Activated naive CD4-positive, alpha-beta T cell treated with anti-CD3 and anti-CD28 coated beads for 36 hours (primary cell): ENCODE results near the gene LYPD6B. TPM values are rescaled to one million over a fixed set of nuclear protein-coding genes. Genes with fewer than 3 reads are reported as not detected.

Source experiments
- CTCF ChIA-PET: fragments of 350-600 bp; sonication (Branson Sonifier 250); formaldehyde crosslinking; loops from one replicate; lab custom pipeline; 2021; ENCODE audit warnings: antibody characterized with exemption; lab: Charles Lee
- DNase-seq: peaks from one replicate; pipeline ENCODE4 v3.0.0-alpha.2; 2020
- H3K27ac Mint-ChIP-seq: one replicate; pipeline ENCODE4 v1.8.0; 2021; ENCODE audit warnings: mild to moderate bottlenecking, mixed read lengths
- H3K27me3 Mint-ChIP-seq: one replicate; pipeline ENCODE4 v1.8.0; 2021; ENCODE audit warnings: low read depth, mixed read lengths
- H3K36me3 Mint-ChIP-seq: one replicate; pipeline ENCODE4 v1.8.0; 2021; ENCODE audit warnings: low read depth, mixed read lengths
- H3K4me1 Mint-ChIP-seq: one replicate; pipeline ENCODE4 v1.8.0; 2021; ENCODE audit warnings: low read depth, mixed read lengths
- H3K4me3 Mint-ChIP-seq: one replicate; pipeline ENCODE4 v1.8.0; 2021; ENCODE audit warnings: mild to moderate bottlenecking, moderate library complexity, mixed read lengths
- H3K9me3 Mint-ChIP-seq: one replicate; pipeline ENCODE4 v1.8.0; 2021; ENCODE audit warnings: mixed read lengths
- intact Hi-C: fragments of 100-400 bp; cut with micrococcal nuclease; formaldehyde crosslinking; loops from one replicate; pipeline ENCODE4 v1.15.1; 2023
- total RNA-seq, 2 experiments: library from RNA; stranded (reverse); gene quantifications; one replicate each; pipeline ENCODE4 v1.2.3, GENCODE V29; 2021

The LYPD6B gene
- total RNA-seq, 2 experiments from 2014 or later = not detected

DNA sequence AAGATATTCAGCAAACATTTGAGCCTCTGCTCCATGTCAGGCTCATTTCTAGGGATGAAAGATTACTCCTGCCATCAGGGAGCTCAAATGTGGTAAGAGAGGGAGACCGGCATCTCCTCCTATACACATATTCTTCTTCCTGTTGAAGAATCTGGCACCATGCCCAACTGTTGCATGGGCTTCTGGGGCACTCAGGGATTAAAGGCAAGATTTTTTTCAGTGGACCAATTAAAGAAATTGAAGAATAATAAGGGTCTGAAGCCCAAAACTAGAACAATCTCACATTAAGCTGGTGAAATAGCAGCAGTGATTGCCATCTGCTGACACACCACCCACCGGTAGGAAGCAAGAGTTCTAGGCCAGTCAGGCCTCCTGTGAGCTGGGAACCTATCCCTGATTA, 146.5 kb downstream of the LYPD6B start:
- Mint-ChIP-seq H3K36me3 (no peaks in the 10 kb centered on the region), H3K27me3 (no peaks in the 10 kb centered on the region), H3K4me1 (no peaks in the 10 kb centered on the region), H3K4me3 (no peak overlapping the region), H3K9me3 (no peaks in the 10 kb centered on the region), H3K27ac (no peak overlapping the region)
- DNase-seq = no peak
- CTCF ChIA-PET = no interaction called here
- intact Hi-C loops = no loop called here

DNA sequence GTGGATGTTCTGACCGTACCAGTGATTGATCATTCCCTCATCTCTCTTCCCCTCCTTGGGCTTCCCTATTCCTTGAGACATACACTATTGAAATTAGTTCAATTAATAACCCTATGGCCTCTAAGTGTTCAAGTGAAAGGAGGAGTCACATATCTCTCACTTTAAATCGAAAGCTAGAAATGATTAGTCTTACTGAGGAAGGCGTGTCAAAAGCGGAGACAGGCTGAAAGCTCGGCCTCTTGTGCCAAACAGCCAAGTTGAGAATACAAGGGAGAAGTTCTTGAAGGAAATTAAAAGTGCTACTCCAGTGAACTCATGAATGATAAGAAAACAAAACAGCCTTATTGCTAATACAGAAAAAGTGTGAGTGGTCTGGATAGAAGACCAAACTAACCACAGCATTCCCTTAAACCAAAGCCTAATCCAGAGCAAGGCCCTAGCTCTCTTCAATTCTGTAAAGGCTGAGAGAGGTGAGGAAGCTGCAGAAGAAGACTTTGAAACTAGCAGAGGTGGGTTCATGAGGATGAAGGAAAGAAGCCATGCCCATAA, 147.5 kb downstream of the LYPD6B start:
- Mint-ChIP-seq H3K27me3 (no peaks in the 10 kb centered on the region), H3K4me3 (no peak overlapping the region), H3K27ac (no peak overlapping the region), H3K9me3 (no peaks in the 10 kb centered on the region), H3K4me1 (no peaks in the 10 kb centered on the region), H3K36me3 (no peaks in the 10 kb centered on the region)
- CTCF ChIA-PET = no interaction called here
- DNase-seq = no peak
- intact Hi-C loops = no loop called here

DNA sequence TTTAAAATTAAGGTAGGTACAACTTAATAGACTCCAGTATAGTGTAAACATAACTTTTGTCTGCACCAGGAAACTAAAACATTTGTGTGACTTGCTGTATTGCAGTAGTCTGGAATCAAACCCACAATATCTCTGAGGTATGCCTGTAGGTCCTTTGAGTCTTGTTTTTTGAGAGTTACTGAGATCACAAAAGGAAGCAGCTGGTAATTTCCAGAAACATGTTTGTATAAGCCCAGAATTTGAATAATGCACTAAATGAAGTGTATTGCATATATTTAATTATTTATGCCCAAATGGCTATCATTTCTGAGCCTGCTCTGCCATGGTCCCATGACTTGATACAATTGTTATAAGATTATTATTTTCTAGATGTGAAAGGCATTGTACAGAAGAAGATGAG, 148.6 kb downstream of the LYPD6B start:
- intact Hi-C loops = no loop called here
- H3K4me3 Mint-ChIP-seq = no peak overlapping the region
- H3K4me1 Mint-ChIP-seq = no peaks in the 10 kb centered on the region
- no peaks in the 10 kb centered on the region for H3K9me3 Mint-ChIP-seq
- H3K36me3 Mint-ChIP-seq = no peaks in the 10 kb centered on the region
- no peak for DNase-seq
- no peak overlapping the region for H3K27ac Mint-ChIP-seq
- H3K27me3 Mint-ChIP-seq = no peaks in the 10 kb centered on the region
- CTCF ChIA-PET = no interaction called here

- no peaks in the 10 kb centered on the region for H3K27me3 Mint-ChIP-seq
- CTCF ChIA-PET = interaction anchor here (1.0 kb wide), 1 partner anchor 171 kb away, joined by 3 read pairs; no protein-coding TSS in a partner anchor
- intact Hi-C loops = no loop called here
- H3K4me3 Mint-ChIP-seq = no peak overlapping the region
- DNase-seq = no peak
- no peak overlapping the region for H3K27ac Mint-ChIP-seq
- no peaks in the 10 kb centered on the region for H3K4me1 Mint-ChIP-seq
- no peaks in the 10 kb centered on the region for H3K36me3 Mint-ChIP-seq
- no peaks in the 10 kb centered on the region for H3K9me3 Mint-ChIP-seq
Observed at GRCh38 chr2:149188291-149188690, 149.8 kb downstream of the LYPD6B start.

DNA sequence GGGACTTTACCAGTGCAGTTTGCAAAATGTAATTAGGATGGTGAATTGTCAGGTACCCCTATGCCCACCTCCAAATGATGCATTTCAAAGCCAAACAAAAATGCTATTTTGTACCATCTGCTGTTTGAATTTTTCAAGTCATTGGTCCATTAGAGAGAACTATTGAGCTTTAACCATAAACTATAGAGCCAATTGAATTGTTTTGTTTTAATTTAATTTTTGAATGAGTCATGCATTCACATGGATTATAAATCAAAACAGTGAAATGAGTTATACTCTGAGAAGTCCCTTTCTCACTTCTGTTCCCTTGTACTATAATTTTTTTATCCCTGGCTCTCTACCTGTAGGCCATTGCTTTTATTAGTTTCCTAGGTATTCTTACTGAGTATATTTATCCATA, 151.3 kb downstream of the LYPD6B start:
- H3K36me3 Mint-ChIP-seq = no peaks in the 10 kb centered on the region
- H3K4me3 Mint-ChIP-seq = no peak overlapping the region
- H3K27ac Mint-ChIP-seq = no peak overlapping the region
- CTCF ChIA-PET = interaction anchor here (0.9 kb wide), 1 partner anchor 173 kb away, joined by 3 read pairs; no protein-coding TSS in a partner anchor
- DNase-seq = no peak
- intact Hi-C loops = no loop called here
- no peaks in the 10 kb centered on the region for H3K9me3 Mint-ChIP-seq
- no peaks in the 10 kb centered on the region for H3K4me1 Mint-ChIP-seq
- no peaks in the 10 kb centered on the region for H3K27me3 Mint-ChIP-seq

- Mint-ChIP-seq H3K9me3 (no peaks in the 10 kb centered on the region), H3K4me1 (no peaks in the 10 kb centered on the region), H3K4me3 (no peak overlapping the region), H3K36me3 (no peaks in the 10 kb centered on the region), H3K27ac (no peak overlapping the region), H3K27me3 (no peaks in the 10 kb centered on the region)
- CTCF ChIA-PET = no interaction called here
- intact Hi-C loops = no loop called here
- DNase-seq = no peak
Observed at GRCh38 chr2:149191915-149192314, 153.4 kb downstream of the LYPD6B start.

DNA sequence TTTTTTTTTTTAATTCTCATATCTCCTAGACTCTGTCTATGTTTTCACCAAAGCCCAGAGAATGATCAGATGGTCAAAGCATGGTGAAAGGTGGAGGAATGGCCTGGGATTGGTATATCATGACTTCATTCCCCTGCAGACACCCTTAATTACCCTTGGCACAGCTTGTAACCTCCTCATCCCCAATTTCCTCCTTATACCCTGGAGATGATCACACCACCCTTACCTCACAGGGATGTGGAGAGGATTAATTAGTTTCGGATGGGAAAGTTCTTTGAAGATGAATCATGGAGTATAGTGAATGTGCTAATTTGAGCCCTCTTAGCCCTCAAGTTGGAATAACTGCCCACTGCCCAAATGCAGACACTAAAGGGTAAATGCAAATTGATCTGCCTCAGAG, 153.9 kb downstream of the LYPD6B start:
- H3K27ac Mint-ChIP-seq = no peak overlapping the region
- DNase-seq = no peak
- intact Hi-C loops = no loop called here
- H3K4me1 Mint-ChIP-seq = no peaks in the 10 kb centered on the region
- H3K4me3 Mint-ChIP-seq = no peak overlapping the region
- no peaks in the 10 kb centered on the region for H3K36me3 Mint-ChIP-seq
- H3K9me3 Mint-ChIP-seq = no peaks in the 10 kb centered on the region
- CTCF ChIA-PET = no interaction called here
- H3K27me3 Mint-ChIP-seq = no peaks in the 10 kb centered on the region

DNA sequence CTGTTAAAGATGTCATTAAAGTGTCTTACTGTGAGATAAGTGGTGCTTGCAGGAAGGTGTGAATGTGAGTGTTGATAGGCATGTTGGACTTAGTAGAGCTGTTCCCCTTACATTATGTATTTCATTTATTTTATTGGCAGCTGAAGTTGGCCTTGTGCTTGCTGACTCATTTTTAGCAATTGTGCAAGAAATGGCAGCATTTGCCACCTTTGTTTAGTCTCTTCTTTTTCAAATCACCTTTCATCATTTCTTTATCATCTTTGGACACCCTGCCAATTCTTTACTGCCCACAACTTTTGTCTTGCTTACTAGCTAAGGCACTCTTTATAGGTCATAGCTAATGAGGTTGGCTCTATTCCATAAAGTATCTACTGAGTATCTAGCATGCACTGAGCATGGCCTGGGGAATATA, 161.6 kb downstream of the LYPD6B start:
- intact Hi-C loops = no loop called here
- no peaks in the 10 kb centered on the region for H3K27me3 Mint-ChIP-seq
- CTCF ChIA-PET = no interaction called here
- no peak for DNase-seq
- no peak overlapping the region for H3K4me3 Mint-ChIP-seq
- H3K36me3 Mint-ChIP-seq = no peaks in the 10 kb centered on the region
- no peak overlapping the region for H3K27ac Mint-ChIP-seq
- no peaks in the 10 kb centered on the region for H3K9me3 Mint-ChIP-seq
- H3K4me1 Mint-ChIP-seq = no peaks in the 10 kb centered on the region

- intact Hi-C loops = no loop called here
- H3K27me3 Mint-ChIP-seq = peaks cover 3% of the 10 kb centered on the region
- H3K36me3 Mint-ChIP-seq = no peaks in the 10 kb centered on the region
- no peak overlapping the region for H3K27ac Mint-ChIP-seq
- H3K4me1 Mint-ChIP-seq = no peaks in the 10 kb centered on the region
- H3K4me3 Mint-ChIP-seq = no peak overlapping the region
- H3K9me3 Mint-ChIP-seq = no peaks in the 10 kb centered on the region
- CTCF ChIA-PET = no interaction called here
- DNase-seq = no peak
Observed at GRCh38 chr2:149204686-149205085, 166.2 kb downstream of the LYPD6B start.

DNA sequence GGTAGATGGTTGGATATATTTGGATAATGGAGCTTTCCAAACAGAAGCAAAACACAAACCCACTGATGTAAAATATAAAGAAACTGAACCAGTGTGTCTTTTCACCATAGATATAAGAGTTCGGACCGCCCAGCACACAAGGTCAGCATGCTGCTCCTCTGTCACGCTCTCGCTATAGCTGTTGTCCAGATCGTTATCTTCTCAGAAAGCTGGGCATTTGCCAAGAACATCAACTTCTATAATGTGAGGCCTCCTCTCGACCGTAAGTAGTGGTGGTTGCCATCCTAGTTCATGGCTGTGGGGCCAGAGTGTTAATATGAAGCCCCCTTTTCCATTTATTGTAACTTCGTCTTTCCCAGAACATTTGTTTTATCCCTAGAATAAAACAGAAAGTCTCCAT, 166.6 kb downstream of the LYPD6B start:
- CTCF ChIA-PET = no interaction called here
- no peaks in the 10 kb centered on the region for H3K9me3 Mint-ChIP-seq
- H3K4me1 Mint-ChIP-seq = no peaks in the 10 kb centered on the region
- intact Hi-C loops = no loop called here
- no peak overlapping the region for H3K4me3 Mint-ChIP-seq
- H3K27me3 Mint-ChIP-seq = peaks cover 3% of the 10 kb centered on the region
- H3K36me3 Mint-ChIP-seq = no peaks in the 10 kb centered on the region
- no peak overlapping the region for H3K27ac Mint-ChIP-seq
- no peak for DNase-seq

DNA sequence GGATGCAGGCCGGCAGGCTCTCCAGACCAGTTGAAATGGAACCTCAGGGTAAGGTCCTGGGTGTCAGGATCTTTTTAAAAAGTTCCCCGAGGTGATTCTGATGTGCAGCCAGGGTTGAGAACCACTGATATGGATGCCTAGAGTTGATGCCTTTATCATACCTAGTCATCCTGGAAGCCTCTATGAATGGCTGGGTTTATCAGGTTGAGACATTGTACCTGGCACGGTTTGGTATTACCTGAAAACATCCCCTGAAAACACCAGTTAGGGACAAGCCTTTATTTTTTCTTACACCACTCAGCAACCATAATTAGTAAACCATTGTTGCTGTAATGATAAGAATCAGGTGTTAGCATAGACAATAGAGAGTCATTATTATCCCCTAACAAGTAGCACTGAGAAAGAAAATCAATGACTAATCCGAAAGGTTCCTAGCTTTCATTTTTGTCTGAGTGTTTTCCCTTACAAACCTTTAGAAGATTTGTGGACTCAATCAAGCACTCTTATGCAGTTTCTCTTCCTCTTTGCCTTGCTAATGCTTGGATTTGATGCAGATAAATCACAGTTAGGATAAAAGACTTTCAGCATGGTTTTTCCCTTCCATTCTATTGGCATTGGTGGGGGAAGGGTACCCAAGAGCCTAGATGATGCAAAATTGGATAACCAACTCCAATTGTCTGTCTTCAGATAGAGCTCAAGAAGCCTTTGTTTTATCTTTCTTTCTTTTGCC, 175.4 kb downstream of the LYPD6B start:
- CTCF ChIA-PET = interaction anchor here (0.6 kb wide), 1 partner anchor 153 kb away, joined by 3 read pairs; no protein-coding TSS in a partner anchor
- no peak for DNase-seq
- H3K36me3 Mint-ChIP-seq = no peaks in the 10 kb centered on the region
- no peaks in the 10 kb centered on the region for H3K27me3 Mint-ChIP-seq
- H3K9me3 Mint-ChIP-seq = no peaks in the 10 kb centered on the region
- no peak overlapping the region for H3K4me3 Mint-ChIP-seq
- no peaks in the 10 kb centered on the region for H3K4me1 Mint-ChIP-seq
- H3K27ac Mint-ChIP-seq = no peak overlapping the region
- intact Hi-C loops = no loop called here

DNA sequence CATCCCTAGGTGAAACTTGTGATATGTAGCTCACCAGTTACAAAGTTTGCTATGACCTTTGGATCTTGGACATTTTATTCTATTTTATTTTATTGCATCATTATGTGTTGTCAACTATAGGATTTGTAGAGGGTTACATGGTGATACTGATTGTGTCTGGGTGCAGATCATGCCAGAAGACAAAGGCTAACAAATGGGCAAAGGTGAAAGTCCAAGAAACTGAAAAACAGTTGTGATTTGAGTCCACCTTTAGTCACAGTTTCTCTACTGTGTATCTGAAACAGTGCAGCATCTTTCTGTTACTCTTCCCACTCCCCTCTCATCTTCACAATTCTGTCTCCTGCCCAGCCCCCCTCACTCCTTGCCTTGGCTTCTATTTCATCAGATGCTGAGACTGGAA, 180.0 kb downstream of the LYPD6B start:
- no peak for DNase-seq
- Mint-ChIP-seq H3K27ac (no peak overlapping the region), H3K36me3 (no peaks in the 10 kb centered on the region), H3K9me3 (no peaks in the 10 kb centered on the region), H3K4me1 (no peaks in the 10 kb centered on the region), H3K27me3 (peaks cover 3% of the 10 kb centered on the region), H3K4me3 (no peak overlapping the region)
- CTCF ChIA-PET = interaction anchor here (1.6 kb wide), 1 partner anchor 26 kb away, joined by 3 read pairs; no protein-coding TSS in a partner anchor
- intact Hi-C loops = no loop called here

DNA sequence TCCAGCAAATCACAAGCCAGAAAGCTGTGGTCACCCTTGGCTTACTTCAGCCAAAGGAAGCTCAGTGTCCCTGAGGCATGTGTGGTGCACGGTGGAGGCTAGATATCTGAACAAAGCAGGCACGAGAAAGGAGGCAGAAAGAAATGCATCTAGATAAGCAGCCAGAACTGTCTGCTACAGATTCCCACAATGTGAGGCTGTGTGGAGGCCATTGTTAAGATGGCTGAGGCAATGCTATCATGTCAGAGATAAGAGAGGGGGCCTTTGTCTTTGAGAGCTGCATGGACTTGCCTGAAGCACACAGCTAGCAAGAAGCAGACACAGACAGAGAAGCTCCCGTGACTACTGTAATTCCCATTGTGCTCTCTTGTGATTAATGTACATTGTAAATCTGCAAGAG, 181.4 kb downstream of the LYPD6B start:
- Mint-ChIP-seq H3K27me3 (peaks cover 3% of the 10 kb centered on the region), H3K36me3 (no peaks in the 10 kb centered on the region), H3K4me1 (no peaks in the 10 kb centered on the region), H3K4me3 (no peak overlapping the region), H3K9me3 (no peaks in the 10 kb centered on the region), H3K27ac (no peak overlapping the region)
- intact Hi-C loops = no loop called here
- no peak for DNase-seq
- CTCF ChIA-PET = interaction anchor here (1.6 kb wide), 1 partner anchor 25 kb away, joined by 3 read pairs; no protein-coding TSS in a partner anchor
